PC-3 (cell line): ENCODE measurements around the gene TNRC18.

Experiments
- EZH2phosphoT487 ChIP-seq: fragments of 300-600 bp; sonication (generic); IDR thresholded peaks from 2 replicates; pipeline ENCODE4 v1.6.1; 2018; ENCODE audit warnings: mild to moderate bottlenecking, antibody characterized with exemption, low read length, borderline replicate concordance
- TF ChIP-seq, protein P1 (sequence below): fragments of 300-600 bp; sonication (generic); conservative IDR thresholded peaks from 2 replicates; pipeline ENCODE4 v1.5.1; 2017; ENCODE audit warnings: antibody characterized with exemption, low read depth, mild to moderate bottlenecking, low read length

DNA sequence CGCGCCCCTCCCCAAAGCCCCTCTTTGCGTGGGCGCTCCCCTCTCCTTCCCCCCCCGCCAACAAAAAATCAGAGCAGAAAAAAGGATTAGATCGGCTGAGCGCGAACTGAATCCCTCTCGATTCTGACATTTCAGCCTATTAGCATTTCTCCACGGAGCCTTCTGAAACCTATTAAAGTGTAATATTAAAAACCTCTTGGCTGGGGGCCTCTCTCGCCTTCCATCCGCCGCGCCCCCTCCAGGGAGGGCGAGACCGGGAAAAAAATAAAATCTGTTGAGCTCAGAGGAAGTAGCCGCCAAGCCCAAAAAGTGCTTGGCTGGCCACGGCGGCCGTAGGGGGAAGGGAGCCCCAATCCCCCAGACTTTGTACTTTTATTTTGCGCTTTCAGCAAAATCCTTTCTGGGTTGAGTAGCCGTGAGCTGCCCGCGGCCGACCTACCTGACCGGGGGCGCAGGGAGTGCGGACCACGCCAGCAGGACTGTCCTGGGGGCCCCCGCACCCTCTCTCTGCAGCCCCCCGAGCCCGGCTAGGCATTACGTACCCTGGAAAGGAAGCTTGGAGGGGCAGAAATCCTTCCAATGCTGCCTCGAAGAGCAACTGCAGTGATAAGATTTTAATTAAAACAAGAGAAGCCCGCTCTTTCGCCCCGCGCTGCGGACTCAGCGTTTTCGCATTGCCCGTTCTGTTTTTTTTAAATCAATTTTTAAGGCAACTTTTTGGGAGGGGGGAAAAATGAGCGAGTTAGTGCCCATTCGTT is 1.3 kb upstream of the TNRC18 start:
- TF ChIP-seq, protein P1, sequence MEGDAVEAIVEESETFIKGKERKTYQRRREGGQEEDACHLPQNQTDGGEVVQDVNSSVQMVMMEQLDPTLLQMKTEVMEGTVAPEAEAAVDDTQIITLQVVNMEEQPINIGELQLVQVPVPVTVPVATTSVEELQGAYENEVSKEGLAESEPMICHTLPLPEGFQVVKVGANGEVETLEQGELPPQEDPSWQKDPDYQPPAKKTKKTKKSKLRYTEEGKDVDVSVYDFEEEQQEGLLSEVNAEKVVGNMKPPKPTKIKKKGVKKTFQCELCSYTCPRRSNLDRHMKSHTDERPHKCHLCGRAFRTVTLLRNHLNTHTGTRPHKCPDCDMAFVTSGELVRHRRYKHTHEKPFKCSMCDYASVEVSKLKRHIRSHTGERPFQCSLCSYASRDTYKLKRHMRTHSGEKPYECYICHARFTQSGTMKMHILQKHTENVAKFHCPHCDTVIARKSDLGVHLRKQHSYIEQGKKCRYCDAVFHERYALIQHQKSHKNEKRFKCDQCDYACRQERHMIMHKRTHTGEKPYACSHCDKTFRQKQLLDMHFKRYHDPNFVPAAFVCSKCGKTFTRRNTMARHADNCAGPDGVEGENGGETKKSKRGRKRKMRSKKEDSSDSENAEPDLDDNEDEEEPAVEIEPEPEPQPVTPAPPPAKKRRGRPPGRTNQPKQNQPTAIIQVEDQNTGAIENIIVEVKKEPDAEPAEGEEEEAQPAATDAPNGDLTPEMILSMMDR, result no peak
- TF ChIP-seq EZH2phosphoT487, result no peak
